ENCODE measurements around the gene APLP1.
A peak's percentile ranks its signal among the peaks of the same experiment; 100 is the strongest.
"Not testable (repeated sequence)": the region's sequence is repeated elsewhere in the genome, so short reads cannot be mapped to it uniquely, and the experiment has no call there.

The APLP1 gene

GRCh38 chr19:35885225-35885738 lies 16.9 kb downstream of the APLP1 start:
- no peak for DNase-seq

- DNase-seq, result no peak
Measured at GRCh38 chr19:35885904-35886303, 17.5 kb downstream of the APLP1 start.

GRCh38 chr19:35887197-35887596 lies 18.8 kb downstream of the APLP1 start:
- no peak for DNase-seq

- DNase-seq, result no peak
Measured at GRCh38 chr19:35888398-35888797, 20.0 kb downstream of the APLP1 start.

- no peak for DNase-seq
Measured at GRCh38 chr19:35889370-35890112, 21.2 kb downstream of the APLP1 start.

GRCh38 chr19:35890113-35890650 lies 21.8 kb downstream of the APLP1 start:
- DNase-seq, result no peak

GRCh38 chr19:35891819-35892218 lies 23.4 kb downstream of the APLP1 start:
- not testable (repeated sequence) for DNase-seq

GRCh38 chr19:35894342-35894741 lies 26.0 kb downstream of the APLP1 start:
- DNase-seq, result no peak

GRCh38 chr19:35895911-35896642 lies 27.7 kb downstream of the APLP1 start:
- no peak for DNase-seq

- no peak for DNase-seq
Measured at GRCh38 chr19:35896643-35897040, 28.3 kb downstream of the APLP1 start.

- no peak for DNase-seq
Measured at GRCh38 chr19:35897706-35898451, 29.5 kb downstream of the APLP1 start.

- DNase-seq, result no peak
Measured at GRCh38 chr19:35898499-35898809, 30.1 kb downstream of the APLP1 start.

GRCh38 chr19:35899547-35900214 lies 31.3 kb downstream of the APLP1 start:
- peak; percentile 83 for DNase-seq

- no peak for DNase-seq
Measured at GRCh38 chr19:35901055-35901644, 32.8 kb downstream of the APLP1 start.

- DNase-seq, result peak; percentile 44
Measured at GRCh38 chr19:35901854-35902661, 33.7 kb downstream of the APLP1 start, which contains the start of gene HCST. HCST (plus strand) TSS chr19:35902529; CDS start chr19:35902594, 65 bp downstream.

- no peak for DNase-seq
Measured at GRCh38 chr19:35902870-35903475, 34.6 kb downstream of the APLP1 start.

- DNase-seq, result peak; percentile 90
Measured at GRCh38 chr19:35903550-35904179, 35.3 kb downstream of the APLP1 start.

GRCh38 chr19:35904311-35905068 lies 36.1 kb downstream of the APLP1 start:
- no peak for DNase-seq

- DNase-seq, result no peak
Measured at GRCh38 chr19:35905178-35905727, 36.9 kb downstream of the APLP1 start.

Data from CD4-positive, alpha-beta T cell treated with Interleukin-4 for 4 hours (primary cell).